Cardiac fibroblast (primary cell): Measurements from ENCODE around the gene OPRD1.
"Not testable (repeated sequence)": the region's sequence is repeated elsewhere in the genome, so short reads cannot be mapped to it uniquely, and the experiment has no call there.

Experiments
- DNase-seq, 2 donors: peaks; one replicate each; pipeline versions ENCODE4 v3.0.0 to v3.0.0-alpha.2; 2010; ENCODE audit warnings: low read depth in 2 of 2
- H3K4me3 ChIP-seq, 2 donors: replicated peaks in 1 of 2; 1 replicate in 1 of 2; 2 replicates in 1 of 2; pipeline ENCODE4 v1.5.1; 2011; ENCODE audit warnings: low read depth in 2 of 2, low read length in 2 of 2, mild to moderate bottlenecking in 2 of 2, moderate library complexity in 1 of 2
- CTCF ChIP-seq: IDR thresholded peaks from one replicate; pipeline ENCODE4 v1.5.1; 2011; ENCODE audit warnings: low read depth, mild to moderate bottlenecking, low read length, inconsistent platforms

OPRD1 gene

GRCh38 chr1:28869952-28870351 is 58.0 kb downstream of the OPRD1 start:
- no peak for TF ChIP-seq CTCF
- H3K4me3 ChIP-seq: no peak overlapping the region
- no peak for DNase-seq

- DNase-seq: no peak
- no peak overlapping the region for H3K4me3 ChIP-seq
Measured at GRCh38 chr1:28871631-28872401, 59.8 kb downstream of the OPRD1 start.

GRCh38 chr1:28875134-28875533 is 63.2 kb downstream of the OPRD1 start:
- DNase-seq, H3K4me3 ChIP-seq: not testable (repeated sequence)

More at GRCh38 chr1:28871631-28872401, 59.8 kb downstream of the OPRD1 start:
- TF ChIP-seq CTCF: no peak

- no peak overlapping the region for H3K4me3 ChIP-seq
- TF ChIP-seq CTCF: peak; percentile 88
Measured at GRCh38 chr1:28877132-28877781, 65.3 kb downstream of the OPRD1 start.

GRCh38 chr1:28878796-28879195 is 66.8 kb downstream of the OPRD1 start:
- TF ChIP-seq CTCF: no peak
- DNase-seq: no peak
- no peak overlapping the region for H3K4me3 ChIP-seq

More at GRCh38 chr1:28877132-28877781, 65.3 kb downstream of the OPRD1 start:
- DNase-seq: peak; percentile 76 to 78

GRCh38 chr1:28882009-28882628 is 70.1 kb downstream of the OPRD1 start:
- peak; percentile 85 to 86 for DNase-seq
- no peak overlapping the region for H3K4me3 ChIP-seq
- TF ChIP-seq CTCF: peak; percentile 92

- no peak overlapping the region for H3K4me3 ChIP-seq
- no peak for TF ChIP-seq CTCF
- DNase-seq: no peak
Measured at GRCh38 chr1:28883242-28883616, 71.3 kb downstream of the OPRD1 start.
